Ammon's horn (tissue), 1 donor: ENCODE data around the gene DUSP16.
"Not testable (repeated sequence)": the region's sequence is repeated elsewhere in the genome, so short reads cannot be mapped to it uniquely, and the experiment has no call there.

Experiments
- DNase-seq: peaks from one replicate; pipeline ENCODE4 v3.0.0-alpha.2; 2016; ENCODE audit warnings: low spot score

DUSP16 gene

DNA sequence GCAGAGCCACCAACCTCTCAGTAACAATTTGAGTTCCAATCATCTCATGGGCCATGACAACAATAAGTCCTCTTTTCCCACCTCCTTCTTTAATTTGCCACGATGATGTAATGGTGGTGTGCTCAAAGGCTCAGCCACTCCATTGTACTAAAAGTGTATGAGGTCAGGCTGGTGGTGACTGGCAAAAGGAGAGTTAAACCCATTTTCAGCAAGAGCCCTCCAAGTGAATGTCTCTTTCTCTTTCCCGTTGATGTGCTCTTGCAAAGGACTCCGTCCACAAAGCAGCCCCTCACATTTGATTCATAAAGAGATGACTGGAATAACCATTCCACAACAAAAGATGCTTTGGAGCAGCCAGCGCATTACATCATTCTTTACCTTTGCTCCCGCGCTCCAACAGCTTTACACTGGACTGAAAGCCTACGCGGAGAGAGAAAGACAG is 41.6 kb downstream of the DUSP16 start:
- peak; percentile 61 for DNase-seq

DNA sequence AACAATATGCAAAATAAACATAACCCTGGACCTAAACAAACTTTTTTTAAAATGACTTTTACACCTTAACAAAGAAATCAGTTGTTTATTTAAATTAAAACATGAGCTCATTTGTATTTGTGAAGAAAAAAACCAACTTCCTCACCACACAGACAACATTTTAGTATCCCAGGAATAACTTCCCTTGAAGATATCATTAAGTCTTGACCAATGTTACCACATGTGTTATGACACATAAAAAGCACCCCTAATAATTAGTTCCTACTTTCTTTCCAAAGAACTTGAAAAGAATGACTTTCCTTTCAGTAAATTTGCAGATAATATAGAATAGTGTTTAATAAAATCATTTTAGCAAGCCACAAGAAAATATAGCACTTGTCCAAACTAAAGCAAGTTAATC is 42.4 kb downstream of the DUSP16 start:
- DNase-seq: no peak

DNA sequence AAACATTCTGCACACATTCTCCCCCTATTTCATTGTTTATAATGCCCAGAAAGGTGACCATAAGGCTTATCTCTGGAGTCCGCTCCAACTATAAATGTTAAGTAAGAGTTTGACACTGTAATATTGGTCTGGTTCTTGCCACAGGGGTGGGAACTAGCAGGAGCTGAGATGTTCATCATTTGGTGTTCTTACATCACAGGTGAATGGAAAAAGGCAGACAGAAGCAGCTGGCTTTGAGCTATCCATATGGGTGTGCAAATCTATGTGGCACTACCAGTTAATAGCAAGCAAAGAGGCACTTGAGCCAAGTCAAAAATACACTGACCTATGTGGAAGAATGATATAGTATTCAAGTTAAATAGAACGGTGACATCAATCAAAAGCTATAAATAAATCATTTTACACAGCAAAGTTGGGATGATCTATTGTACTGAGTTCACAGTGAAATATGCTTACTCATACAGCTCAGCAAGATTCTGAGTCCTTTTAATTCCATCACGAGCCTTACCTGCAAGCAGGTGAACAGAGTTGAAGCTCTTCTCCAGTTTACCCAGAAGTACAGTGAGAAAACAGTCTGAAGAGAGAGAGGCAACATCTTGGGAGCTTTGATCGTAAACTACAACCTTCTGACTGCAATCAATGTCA is 43.2 kb downstream of the DUSP16 start:
- no peak for DNase-seq

DNA sequence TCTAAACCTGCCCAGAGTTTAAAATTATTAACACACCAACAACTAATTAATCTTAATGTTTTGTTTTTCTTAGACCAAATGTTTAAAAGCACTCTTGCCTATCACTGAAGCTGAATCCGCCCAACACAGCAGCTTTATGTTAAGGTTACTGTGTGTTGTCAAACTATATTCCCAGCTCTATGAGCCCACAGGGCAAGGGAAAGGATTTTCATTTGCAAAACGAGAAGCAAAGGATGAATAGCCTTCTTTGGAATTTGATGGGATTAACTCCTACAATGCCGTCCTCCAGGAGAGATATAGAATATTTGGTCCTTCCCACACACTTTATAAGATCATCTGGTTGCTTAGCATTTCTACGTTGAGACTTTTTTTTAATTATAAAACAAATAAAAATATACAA is 43.7 kb downstream of the DUSP16 start:
- DNase-seq: no peak

DNA sequence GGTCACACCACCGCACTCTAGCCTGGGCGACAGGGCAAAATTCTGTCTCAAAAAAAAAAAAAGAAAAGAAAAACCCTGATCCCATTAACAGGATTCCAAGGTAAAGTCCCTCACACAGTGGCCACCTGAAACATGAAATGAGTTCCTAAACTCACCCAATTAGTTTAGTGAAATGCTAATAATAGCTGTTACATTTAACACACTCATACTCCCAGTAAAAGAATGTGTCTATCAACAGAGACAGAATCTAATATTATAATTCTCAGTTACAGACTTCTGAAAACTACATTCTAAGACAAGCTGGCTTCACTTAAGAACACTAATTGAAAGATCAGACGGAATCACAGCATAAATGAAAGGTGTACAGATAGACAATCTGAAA is 44.2 kb downstream of the DUSP16 start:
- no peak for DNase-seq

DNA sequence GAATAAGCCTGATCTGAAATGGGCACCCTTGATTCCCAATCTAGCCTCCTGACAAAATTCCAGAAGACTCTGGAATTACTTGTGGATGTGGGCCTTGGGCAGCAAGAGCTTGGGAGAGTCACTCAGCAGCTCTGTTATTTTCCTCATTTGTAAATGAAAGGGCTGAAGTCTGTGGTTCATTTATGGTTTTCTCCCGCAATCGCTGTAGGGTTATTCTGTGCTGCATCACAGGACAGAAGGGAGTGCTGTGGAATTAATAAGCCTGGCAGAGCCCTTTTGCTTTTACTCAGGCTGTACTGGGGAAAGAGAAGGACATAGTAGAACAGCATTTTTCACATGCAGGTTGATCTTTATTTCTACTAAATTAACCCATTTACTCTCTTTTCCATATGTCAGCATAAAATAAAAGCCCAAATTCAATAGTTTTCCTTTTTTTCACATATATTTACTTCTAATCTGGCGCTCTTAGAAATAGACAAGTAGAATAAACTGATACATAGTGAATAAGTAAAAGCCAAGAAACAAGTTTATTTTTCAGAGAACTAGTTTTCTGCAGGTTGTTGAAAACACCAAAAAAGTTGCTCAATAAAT is 49.2 kb downstream of the DUSP16 start:
- DNase-seq: peak; percentile 67

DNA sequence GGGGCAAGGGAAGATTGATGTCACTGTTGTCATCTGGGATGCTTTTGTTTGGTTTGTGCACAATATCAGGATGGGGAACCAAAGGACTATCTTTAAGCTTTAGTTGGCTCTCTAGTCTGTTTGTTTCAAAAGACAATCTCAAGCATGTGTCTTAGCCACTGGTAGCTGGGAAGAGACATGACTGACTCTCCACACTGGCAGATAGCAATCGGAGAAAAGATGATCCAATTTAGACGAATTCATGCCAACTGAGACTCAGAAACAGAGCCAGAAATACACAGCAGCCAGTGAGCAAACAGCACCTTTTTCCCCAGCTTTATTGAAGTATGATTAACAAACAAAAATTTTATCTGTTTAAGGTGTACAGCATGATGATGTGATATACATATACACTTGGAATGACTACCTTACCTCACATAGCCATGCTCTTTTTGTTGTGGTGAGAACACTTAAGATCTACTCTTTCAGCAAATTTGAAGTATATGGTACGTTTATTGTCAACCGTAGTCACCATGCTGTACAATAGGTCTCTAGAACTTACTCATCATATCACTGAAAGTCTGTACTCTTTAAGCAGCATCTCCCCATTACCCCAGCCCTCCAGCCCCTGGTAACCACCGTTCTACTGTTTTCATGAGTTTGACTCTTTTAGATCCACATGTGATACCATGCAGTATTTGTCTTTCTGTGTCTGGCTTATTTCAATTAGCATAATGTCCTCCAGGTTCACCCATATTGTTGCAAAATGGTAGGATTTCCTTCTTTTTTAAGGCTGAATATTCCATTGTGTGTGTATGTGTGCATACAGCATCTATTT is 50.6 kb downstream of the DUSP16 start:
- no peak for DNase-seq

DNA sequence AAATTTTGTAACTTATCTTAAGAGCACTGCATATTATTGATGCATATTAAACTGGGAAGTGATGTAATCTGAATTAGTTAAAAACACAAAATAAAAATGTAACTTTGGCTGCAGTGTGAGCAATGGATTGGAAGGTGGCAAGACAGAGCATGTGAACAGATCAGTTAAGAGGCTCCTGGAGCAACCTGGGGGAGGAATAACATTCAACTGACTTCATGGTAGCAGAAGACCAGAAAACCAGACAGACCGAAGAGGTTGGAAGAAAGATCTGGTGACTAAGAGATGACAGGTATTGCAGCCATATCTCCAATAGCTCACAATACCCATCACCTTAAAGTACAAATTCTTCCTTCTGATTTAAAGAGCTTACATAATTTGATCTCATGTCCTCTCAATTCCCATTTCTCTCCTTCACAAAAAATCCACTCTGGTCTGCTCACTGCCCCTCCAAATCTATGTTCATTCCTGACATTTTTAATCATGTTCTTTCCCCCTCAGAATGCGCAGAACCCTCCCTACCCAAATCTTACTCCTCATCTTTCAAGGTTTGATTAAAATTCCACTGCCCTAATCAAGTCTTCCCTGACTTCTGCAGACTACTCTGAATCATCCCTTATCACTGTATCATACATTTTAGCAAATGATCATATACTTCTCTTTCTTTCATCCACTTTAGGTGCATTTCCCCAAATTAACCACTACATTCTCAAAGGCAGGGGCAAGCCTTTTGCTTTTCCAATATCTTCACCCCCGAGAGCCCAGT is 51.5 kb downstream of the DUSP16 start:
- DNase-seq: no peak

DNA sequence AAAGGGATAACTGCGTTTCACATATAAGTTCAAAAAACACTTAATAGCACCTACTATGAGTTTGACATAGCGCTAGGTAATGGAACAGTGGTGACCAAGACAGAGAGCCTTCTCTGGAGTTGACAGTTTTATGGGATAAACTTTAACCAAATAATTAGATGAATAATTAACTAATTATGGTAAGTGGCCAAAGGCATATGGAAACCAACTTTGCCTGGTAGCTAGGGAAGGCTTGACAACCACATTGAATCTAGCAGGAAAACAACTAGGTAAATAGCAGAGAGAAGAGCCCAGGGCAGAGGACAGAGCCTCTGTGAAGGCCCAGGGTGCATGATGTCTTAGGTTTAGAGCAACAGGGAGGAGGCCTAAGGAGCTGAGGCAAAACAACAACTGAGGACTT is 52.1 kb downstream of the DUSP16 start:
- DNase-seq: no peak

DNA sequence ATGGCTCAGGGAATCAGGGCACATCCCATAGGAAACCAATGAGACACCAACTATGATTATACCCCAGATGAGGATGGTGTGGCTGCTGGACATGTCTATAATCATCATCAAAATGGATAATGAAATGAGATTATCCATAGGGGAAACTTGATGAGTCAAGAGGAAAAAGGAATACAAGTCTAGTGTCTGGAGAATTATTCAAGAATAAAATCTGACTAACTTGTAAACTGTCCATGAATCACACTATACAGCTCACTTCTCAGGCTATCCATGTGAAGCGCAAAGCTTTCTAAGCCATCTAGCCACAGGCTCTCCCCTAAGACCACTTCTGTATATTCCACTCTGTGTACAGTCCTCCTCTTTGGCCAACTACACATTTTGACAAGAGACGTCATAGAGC is 52.5 kb downstream of the DUSP16 start:
- no peak for DNase-seq

DNA sequence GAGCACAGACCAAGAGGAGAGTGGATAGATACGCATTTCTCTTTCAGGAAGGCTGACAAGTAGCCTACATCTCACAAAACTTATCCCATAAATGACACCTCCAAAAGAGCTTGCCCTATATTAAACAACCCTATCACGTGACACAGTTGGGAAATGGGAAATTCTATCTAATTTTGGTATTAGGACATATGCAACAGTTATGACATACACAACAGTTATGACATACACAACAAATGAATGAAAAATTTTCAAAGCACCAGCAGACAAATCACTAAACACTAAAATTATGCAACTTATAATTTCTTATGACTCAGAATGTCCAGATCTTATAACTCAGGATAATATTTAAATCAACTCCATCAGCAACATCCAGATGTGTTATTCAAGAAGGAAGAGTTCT is 54.1 kb downstream of the DUSP16 start:
- no peak for DNase-seq

DNA sequence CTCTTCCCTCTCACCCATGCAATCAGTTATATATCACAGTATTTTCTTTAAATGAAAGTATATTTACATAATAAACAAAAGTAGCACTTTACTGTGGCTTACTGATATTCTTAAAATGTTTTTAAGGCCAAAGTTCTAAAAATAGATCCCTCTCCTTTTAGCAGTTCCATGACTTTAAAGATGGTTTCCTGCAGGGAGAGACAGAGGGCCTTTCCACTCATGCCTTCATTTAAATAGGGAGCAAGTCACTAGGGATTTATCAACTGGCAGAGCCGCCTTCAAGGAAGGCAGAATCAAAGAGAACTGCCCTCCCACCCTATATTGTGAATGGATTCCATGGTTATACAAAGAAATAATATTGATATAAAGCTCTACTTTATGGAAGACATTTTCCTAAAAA is 55.5 kb downstream of the DUSP16 start:
- DNase-seq: no peak

DNA sequence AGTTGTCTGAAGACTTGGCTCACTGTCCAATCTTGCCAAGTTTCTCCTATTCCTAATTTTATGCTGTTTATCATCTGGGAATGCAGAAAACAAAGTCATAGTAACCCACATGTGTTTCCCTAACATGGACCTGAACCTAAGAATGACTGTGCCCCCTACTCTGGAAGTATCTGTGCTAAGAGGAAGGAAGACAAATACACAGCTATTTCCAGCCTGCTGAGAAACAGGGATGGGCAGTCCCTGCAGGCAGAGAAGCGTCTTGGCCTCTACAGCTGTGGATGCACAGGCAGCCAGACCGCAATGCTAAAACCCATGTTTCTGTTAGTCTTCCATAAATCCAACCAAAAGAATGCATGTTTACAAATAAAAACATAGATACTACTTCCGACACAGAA is 56.2 kb downstream of the DUSP16 start:
- peak; percentile 32 for DNase-seq

DNA sequence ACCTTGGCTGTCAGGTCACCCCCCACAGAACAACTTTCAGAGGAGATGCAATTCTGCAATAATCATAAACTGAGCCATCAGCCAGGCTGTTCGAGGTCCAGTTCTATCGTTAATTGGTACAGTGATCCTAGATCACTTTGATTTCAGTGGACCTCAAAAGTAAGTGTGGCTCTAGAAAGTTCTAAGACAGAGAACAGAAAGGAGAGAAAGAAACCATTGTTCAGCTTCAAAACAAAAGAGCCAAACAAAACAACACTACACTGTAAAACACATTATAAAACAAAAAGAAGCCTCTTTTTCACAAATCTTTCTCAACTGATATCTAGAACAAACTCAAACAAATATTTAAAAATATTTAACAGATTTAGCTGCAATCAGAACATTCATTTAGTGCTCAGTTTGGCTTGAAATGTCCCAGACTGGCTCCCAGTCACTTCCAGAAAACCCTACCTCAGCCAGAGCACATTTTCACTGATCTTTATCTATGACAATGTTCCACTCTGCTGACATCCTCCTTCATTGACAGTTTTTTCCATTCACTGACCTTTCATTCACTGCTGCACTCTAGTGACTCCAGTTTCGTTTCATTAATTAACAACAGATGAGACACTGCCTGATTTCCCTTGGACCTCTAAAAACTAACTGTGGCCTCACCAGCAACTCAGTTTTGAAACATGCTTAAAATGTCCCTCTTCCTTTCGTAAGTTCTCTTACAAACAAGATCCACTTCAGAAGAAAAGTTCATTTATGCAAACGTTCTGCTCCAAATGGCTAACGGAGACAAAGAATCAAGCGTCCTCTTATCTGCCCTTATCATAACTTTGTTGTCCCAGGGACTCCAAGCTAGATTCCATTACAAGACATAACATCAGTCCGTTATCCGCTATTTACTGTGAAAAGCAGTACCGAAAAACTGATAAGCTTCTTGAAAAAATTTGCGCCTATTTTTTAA is 56.8 kb downstream of the DUSP16 start:
- DNase-seq: peak; percentile 54

DNA sequence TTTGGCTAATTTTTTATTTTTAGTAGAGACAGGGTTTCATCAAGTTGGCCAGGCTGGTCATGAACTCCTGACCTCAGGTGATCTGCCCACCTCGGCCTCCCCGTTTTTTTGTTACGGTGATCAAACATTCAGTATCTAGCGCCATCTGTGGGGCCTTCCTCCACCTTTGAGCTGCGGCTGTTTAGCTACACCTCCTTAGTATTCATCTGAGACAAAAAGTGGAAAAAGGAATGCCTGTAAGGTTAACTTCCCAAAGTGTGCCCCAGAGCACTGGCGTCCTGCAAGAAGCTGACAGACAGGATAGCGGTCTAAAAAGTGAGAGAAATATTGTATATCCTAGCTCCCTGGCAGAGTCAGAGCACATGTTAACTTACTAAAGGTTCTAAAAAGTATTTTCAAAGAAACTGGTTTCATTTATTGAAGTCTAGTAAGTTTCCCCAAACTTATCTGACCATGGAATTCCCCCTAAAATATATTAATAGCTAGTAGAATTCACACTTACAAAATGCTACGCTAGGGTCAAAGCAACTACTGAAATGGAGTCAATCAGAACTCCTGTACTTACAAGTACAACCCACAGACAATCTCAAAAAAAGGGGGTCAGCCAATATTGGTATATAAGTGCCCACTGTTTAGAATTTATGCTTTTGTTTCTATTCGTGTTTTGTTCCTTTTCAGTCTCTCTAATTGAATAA is 59.1 kb downstream of the DUSP16 start:
- no peak for DNase-seq

DNA sequence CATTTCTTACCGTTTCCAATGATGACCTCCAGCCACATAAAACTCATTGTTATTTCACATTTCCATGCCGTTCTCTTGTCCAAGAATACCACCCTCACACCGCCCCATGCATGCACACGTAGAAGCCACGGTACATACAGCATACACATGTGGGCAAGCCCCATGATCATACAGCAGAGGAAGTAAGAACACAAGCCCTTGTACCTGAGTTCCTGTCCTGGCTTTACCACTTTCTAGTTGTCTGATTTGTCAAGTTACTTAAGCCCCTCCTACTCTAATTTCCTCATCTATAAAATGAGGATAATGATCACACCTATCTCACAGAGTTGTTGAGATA is 59.9 kb downstream of the DUSP16 start:
- no peak for DNase-seq

DNA sequence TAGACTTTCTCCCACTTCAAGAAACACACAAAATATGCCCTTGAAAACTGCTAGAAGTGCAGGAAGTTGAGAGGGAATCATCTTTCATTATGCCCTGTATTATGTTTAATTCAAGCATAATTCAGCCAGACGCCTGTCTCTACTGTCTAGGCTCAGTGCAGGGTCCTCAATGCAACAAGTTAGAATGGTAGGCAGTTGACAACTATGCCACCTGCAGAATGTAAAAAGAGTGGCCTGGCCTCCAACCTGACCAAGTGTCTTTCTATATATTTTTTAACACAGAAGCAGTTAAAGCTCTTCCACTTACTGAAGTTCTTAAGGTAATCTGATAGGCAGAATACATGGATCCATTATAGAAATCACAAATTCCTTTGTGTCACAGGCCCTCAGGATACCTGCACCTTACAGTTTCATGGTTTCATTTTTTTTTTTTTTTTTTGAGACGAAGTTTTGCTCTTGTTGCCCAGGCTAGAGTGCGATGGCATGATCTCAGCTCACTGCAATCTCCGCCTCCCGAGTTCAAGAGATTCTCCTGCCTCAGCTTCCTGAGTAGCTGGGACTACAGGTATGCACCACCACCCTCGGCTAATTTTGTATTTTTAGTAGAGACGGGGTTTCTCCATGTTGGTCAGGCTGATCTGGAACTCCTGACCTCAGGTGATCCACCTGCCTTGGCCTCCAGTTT is 60.4 kb downstream of the DUSP16 start:
- not testable (repeated sequence) for DNase-seq

DNA sequence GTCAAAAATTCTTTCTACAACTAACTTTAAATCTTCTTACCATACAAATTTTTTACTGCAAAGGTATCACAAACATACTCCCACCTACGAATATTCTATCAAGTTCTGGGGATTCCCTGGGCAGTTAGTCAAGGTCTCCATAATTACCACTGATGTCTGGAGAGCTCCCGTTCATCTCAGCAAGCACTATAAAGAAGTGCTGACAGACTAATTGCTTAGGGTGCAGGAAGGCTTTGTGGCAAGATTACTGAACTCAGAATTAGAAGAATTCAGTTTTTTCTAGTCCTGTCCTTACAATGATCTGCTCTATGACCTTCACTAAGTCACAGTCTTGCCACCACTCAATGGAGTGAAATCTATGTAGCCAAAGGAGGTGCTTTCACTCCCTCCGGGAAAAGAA is 61.5 kb downstream of the DUSP16 start:
- no peak for DNase-seq

DNA sequence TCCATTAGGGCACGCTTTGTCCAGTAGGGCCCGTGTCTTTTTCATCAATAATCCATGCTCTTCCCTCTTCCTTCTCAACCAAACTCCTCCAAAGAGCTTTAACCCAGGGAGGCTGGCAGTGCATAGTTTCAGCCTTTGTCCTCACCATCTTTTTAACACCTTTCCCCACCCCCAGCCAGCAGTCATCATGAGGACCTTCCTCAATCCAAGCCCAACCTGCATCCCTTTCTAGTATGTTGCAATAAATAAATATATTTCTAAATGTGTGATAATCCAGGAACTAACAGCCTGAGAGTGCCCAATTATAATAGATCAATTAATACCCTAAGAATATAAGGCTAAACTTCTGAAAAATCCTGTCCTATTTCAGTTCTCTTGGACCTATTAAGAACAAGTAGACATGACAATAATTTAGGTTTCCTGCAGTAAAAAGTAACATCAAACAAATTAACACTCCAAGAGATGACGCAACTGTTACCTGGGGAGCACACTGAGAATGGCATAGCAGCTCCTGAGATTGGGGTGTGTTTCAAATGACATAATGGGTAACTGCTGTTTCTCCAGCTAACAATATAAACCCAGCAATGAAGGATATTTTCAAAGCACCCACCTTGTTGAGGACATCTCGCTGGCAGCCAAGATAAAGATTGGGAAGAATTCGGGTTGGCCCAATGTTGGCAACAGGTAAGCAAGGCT is 62.6 kb downstream of the DUSP16 start:
- DNase-seq: no peak

DNA sequence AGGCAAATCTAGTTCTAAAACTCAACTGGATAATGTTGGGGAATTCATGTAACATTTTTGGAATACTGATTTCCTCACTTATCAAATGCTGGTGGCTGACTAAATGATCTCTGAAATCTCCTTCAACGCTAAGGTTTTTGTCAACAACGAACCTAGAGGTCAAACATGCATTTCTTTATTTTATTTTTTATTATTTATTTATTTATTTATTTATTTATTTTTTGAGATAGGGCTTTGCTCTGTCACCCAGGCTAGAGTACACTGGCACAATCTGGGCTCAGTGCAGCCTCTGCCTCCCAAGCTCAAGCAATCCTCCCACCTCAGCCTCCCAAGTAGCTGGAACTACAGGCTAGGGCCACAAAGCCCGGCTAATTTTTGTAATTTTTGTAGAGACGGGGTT is 64.5 kb downstream of the DUSP16 start:
- no peak for DNase-seq
